ENCODE data around the gene FBXO8.
A peak's percentile ranks its signal among the peaks of the same experiment; 100 is the strongest.

Gene FBXO8

GRCh38 chr4:174260099-174260498, 23.4 kb downstream of the FBXO8 start:
- Histone ChIP-seq H3K9me3 (ENCODE audit: control insufficient read depth, insufficient read depth, low read depth, low read length) (no peaks in the 10 kb centered on the region), H3K36me3 (ENCODE audit: control insufficient read depth in 2 of 2, insufficient read depth in 1 of 2, low read length in 2 of 2) (no peaks in the 10 kb centered on the region), H3K4me1 (ENCODE audit: control insufficient read depth, insufficient read depth, low read length) (peaks cover 8% of the 10 kb centered on the region; the same call in 1 of the 2 replicates), H3K27ac (ENCODE audit: extremely low read depth, low read depth, low read length) (no peak overlapping the region), H3K4me3 (ENCODE audit: low read depth, low read length) (no peak overlapping the region)
- CTCF ChIA-PET = interaction anchor here (0.6 to 0.7 kb wide), 2 partner anchors 94 to 1296 kb away, joined by 3 read pairs; no protein-coding TSS in a partner anchor
- POLR2A ChIA-PET = no interaction called here
- TF ChIP-seq, protein P1, sequence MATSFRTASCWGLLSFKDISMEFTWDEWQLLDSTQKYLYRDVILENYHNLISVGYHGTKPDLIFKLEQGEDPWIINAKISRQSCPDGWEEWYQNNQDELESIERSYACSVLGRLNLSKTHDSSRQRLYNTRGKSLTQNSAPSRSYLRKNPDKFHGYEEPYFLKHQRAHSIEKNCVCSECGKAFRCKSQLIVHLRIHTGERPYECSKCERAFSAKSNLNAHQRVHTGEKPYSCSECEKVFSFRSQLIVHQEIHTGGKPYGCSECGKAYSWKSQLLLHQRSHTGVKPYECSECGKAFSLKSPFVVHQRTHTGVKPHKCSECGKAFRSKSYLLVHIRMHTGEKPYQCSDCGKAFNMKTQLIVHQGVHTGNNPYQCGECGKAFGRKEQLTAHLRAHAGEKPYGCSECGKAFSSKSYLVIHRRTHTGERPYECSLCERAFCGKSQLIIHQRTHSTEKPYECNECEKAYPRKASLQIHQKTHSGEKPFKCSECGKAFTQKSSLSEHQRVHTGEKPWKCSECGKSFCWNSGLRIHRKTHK (tag by site-specific recombination; IDR thresholded peaks at IDR 0.05) = no peak
- TF ChIP-seq ZEB2 (tag by site-specific recombination; IDR thresholded peaks at IDR 0.05) (peak; percentile 42), WT1 (tag by site-specific recombination; IDR thresholded peaks at IDR 0.05) (no peak), ZNF629 (tag by site-specific recombination; IDR thresholded peaks at IDR 0.05) (peak; percentile 56)

DNA sequence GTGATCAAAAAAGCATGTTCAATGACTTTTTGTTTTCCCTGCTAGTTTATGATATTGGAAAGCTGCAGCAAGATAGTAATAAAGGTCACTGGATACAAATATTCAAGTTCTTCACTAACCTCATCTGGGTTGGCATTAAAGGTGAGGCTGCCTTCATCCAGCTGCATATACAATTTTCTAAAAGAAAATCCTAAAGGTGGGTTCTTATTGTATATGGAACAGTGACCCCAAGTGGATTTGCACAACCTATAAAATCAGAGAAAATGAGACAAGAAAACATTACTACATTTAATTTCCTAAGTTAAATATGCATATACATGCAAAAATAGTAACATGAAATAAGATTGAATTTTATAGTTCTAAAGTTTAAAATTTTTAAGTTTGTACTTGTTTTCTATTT, 23.9 kb downstream of the FBXO8 start:
- TF ChIP-seq ZNF600 (tag by site-specific recombination; IDR thresholded peaks at IDR 0.05) (no peak), ZBTB21 (tag by site-specific recombination; IDR thresholded peaks at IDR 0.05) (no peak), ZXDB (tag by site-specific recombination; IDR thresholded peaks at IDR 0.05) (no peak), KLF8 (tag by site-specific recombination; IDR thresholded peaks at IDR 0.05) (no peak), ZNF558 (tag by site-specific recombination; IDR thresholded peaks at IDR 0.05) (no peak), SALL2 (tag by site-specific recombination; IDR thresholded peaks at IDR 0.05; ENCODE audit: borderline replicate concordance) (no peak), ZNF791 (tag by site-specific recombination; IDR thresholded peaks at IDR 0.05) (no peak), ZNF394 (tag by site-specific recombination; IDR thresholded peaks at IDR 0.05; ENCODE audit: borderline replicate concordance) (no peak), ZBTB8A (tag by site-specific recombination; IDR thresholded peaks at IDR 0.05) (no peak), ZNF585B (tag by site-specific recombination; IDR thresholded peaks at IDR 0.05) (no peak), ZNF639 (tag by site-specific recombination; IDR thresholded peaks at IDR 0.05) (no peak), ZNF560 (tag by site-specific recombination; IDR thresholded peaks at IDR 0.05; ENCODE audit: borderline replicate concordance) (no peak), YY1 (tag by site-specific recombination; IDR thresholded peaks at IDR 0.05) (no peak), ZEB2 (tag by site-specific recombination; IDR thresholded peaks at IDR 0.05) (no peak), ZNF529 (tag by site-specific recombination; IDR thresholded peaks at IDR 0.05; ENCODE audit: insufficient replicate concordance) (no peak)
- TF ChIP-seq, protein P2, sequence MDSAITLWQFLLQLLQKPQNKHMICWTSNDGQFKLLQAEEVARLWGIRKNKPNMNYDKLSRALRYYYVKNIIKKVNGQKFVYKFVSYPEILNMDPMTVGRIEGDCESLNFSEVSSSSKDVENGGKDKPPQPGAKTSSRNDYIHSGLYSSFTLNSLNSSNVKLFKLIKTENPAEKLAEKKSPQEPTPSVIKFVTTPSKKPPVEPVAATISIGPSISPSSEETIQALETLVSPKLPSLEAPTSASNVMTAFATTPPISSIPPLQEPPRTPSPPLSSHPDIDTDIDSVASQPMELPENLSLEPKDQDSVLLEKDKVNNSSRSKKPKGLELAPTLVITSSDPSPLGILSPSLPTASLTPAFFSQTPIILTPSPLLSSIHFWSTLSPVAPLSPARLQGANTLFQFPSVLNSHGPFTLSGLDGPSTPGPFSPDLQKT (IDR thresholded peaks at IDR 0.05; ENCODE audit: borderline replicate concordance, low read depth, low read length) = no peak
- TF ChIP-seq, protein P3, sequence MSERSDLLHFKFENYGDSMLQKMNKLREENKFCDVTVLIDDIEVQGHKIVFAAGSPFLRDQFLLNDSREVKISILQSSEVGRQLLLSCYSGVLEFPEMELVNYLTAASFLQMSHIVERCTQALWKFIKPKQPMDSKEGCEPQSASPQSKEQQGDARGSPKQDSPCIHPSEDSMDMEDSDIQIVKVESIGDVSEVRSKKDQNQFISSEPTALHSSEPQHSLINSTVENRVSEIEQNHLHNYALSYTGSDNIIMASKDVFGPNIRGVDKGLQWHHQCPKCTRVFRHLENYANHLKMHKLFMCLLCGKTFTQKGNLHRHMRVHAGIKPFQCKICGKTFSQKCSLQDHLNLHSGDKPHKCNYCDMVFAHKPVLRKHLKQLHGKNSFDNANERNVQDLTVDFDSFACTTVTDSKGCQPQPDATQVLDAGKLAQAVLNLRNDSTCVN (tag by site-specific recombination; optimal IDR thresholded peaks at IDR 0.05) = no peak
- TF ChIP-seq, protein P4, sequence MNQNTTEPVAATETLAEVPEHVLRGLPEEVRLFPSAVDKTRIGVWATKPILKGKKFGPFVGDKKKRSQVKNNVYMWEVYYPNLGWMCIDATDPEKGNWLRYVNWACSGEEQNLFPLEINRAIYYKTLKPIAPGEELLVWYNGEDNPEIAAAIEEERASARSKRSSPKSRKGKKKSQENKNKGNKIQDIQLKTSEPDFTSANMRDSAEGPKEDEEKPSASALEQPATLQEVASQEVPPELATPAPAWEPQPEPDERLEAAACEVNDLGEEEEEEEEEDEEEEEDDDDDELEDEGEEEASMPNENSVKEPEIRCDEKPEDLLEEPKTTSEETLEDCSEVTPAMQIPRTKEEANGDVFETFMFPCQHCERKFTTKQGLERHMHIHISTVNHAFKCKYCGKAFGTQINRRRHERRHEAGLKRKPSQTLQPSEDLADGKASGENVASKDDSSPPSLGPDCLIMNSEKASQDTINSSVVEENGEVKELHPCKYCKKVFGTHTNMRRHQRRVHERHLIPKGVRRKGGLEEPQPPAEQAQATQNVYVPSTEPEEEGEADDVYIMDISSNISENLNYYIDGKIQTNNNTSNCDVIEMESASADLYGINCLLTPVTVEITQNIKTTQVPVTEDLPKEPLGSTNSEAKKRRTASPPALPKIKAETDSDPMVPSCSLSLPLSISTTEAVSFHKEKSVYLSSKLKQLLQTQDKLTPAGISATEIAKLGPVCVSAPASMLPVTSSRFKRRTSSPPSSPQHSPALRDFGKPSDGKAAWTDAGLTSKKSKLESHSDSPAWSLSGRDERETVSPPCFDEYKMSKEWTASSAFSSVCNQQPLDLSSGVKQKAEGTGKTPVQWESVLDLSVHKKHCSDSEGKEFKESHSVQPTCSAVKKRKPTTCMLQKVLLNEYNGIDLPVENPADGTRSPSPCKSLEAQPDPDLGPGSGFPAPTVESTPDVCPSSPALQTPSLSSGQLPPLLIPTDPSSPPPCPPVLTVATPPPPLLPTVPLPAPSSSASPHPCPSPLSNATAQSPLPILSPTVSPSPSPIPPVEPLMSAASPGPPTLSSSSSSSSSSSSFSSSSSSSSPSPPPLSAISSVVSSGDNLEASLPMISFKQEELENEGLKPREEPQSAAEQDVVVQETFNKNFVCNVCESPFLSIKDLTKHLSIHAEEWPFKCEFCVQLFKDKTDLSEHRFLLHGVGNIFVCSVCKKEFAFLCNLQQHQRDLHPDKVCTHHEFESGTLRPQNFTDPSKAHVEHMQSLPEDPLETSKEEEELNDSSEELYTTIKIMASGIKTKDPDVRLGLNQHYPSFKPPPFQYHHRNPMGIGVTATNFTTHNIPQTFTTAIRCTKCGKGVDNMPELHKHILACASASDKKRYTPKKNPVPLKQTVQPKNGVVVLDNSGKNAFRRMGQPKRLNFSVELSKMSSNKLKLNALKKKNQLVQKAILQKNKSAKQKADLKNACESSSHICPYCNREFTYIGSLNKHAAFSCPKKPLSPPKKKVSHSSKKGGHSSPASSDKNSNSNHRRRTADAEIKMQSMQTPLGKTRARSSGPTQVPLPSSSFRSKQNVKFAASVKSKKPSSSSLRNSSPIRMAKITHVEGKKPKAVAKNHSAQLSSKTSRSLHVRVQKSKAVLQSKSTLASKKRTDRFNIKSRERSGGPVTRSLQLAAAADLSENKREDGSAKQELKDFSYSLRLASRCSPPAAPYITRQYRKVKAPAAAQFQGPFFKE (tag by site-specific recombination; IDR thresholded peaks at IDR 0.05; ENCODE audit: borderline replicate concordance) = no peak
- Histone ChIP-seq H3K36me3 (ENCODE audit: control insufficient read depth in 2 of 2, insufficient read depth in 1 of 2, low read length in 2 of 2) (no peaks in the 10 kb centered on the region), H3K27ac (ENCODE audit: extremely low read depth, low read depth, low read length) (no peak overlapping the region), H3K4me1 (ENCODE audit: control insufficient read depth, insufficient read depth, low read length) (peaks cover 10% of the 10 kb centered on the region; the same call in 1 of the 2 replicates), H3K4me3 (ENCODE audit: low read depth, low read length) (no peak overlapping the region), H3K9me3 (ENCODE audit: control insufficient read depth, insufficient read depth, low read depth, low read length) (no peaks in the 10 kb centered on the region)
- POLR2A ChIA-PET = no interaction called here
- CTCF ChIA-PET = interaction anchor here (0.5 to 0.7 kb wide), 3 partner anchors 60 to 1296 kb away, joined by 3 to 5 read pairs (median 3); no protein-coding TSS in a partner anchor

Data from HEK293 (cell line).